SK-N-SH (cell line): ENCODE data around the gene IQCK. TPM values are rescaled to one million over a fixed set of nuclear protein-coding genes. Genes with fewer than 3 reads are reported as not detected.

Source experiments
- CTCF ChIA-PET: fragments of 300-600, 350-600 bp; formaldehyde crosslinking; extraction: SDS; loops from one replicate; lab custom pipeline; 2021; lab: Yijun Ruan, JAX
- POLR2A ChIA-PET: fragments of 350-600 bp; sonication (Branson Sonifier 250); formaldehyde crosslinking; extraction: SDS; loops from one replicate; lab custom pipeline; 2020; ENCODE audit warnings: antibody characterized with exemption, inconsistent platforms; lab: Yijun Ruan, JAX
- DNase-seq: peaks from one replicate; pipeline ENCODE4 v3.0.0; 2012
- H2AFZ ChIP-seq: fragments of 200-600 bp; sonication (generic); 2 replicates; pipeline ENCODE4 v1.8.1; 2016; ENCODE audit warnings: antibody characterized with exemption, mild to moderate bottlenecking, low read depth
- H3F3A ChIP-seq: fragments of 200-600 bp; sonication (generic); replicated peaks from 2 replicates; pipeline ENCODE3; 2016; ENCODE audit warnings: antibody characterized with exemption, mild to moderate bottlenecking; ENCODE audit not compliant: insufficient read depth
- H3K27ac ChIP-seq, 2 experiments: fragments of 200-500 bp in 1 of 2; fragments of 200-600 bp in 1 of 2; sonication (Bioruptor generic) in 1 of 2; sonication (generic), shearing (Covaris generic) in 1 of 2; 2 replicates each; pipeline versions ENCODE4 v1.5.1 to v1.6.1; 2014 to 2016; ENCODE audit warnings: low read depth in 2 of 2, inconsistent platforms in 1 of 2, low read length in 1 of 2, mild to moderate bottlenecking in 1 of 2, mixed read lengths in 1 of 2
- H3K27me3 ChIP-seq: fragments of 200-600 bp; sonication (generic), shearing (Covaris generic); 2 replicates; pipeline ENCODE4 v1.6.1; 2016; ENCODE audit warnings: mixed run types; ENCODE audit not compliant: insufficient read depth
- H3K36me3 ChIP-seq, 2 experiments: fragments of 200-500 bp in 1 of 2; fragments of 200-600 bp in 1 of 2; sonication (Bioruptor generic) in 1 of 2; sonication (generic) in 1 of 2; replicated peaks in 1 of 2; 2 replicates each; pipeline versions ENCODE3 to v1.5.1; 2014 to 2016; ENCODE audit warnings: low read length in 1 of 2, mild to moderate bottlenecking in 1 of 2; ENCODE audit not compliant: insufficient read depth in 2 of 2, control insufficient read depth in 1 of 2
- H3K4me1 ChIP-seq, 2 experiments: fragments of 200-500 bp in 1 of 2; fragments of 200-600 bp in 1 of 2; sonication (Bioruptor generic) in 1 of 2; sonication (generic), shearing (Covaris generic) in 1 of 2; 2 replicates each; pipeline versions ENCODE4 v1.5.1 to v1.6.1; 2014 to 2016; ENCODE audit warnings: low read depth in 1 of 2, low read length in 1 of 2, mixed run types in 1 of 2; ENCODE audit not compliant: insufficient read depth in 2 of 2, control insufficient read depth in 1 of 2
- H3K4me2 ChIP-seq: fragments of 200-600 bp; sonication (generic), shearing (Covaris generic); 2 replicates; pipeline ENCODE4 v1.6.1; 2017; ENCODE audit warnings: mixed run types
- H3K4me3 ChIP-seq, 2 experiments: fragments of 200-500 bp in 1 of 2; fragments of 200-600 bp in 1 of 2; sonication (Bioruptor generic) in 1 of 2; sonication (generic), shearing (Covaris generic) in 1 of 2; 2 replicates each; pipeline versions ENCODE4 v1.5.1 to v1.8.1; 2014 to 2016; ENCODE audit warnings: low read depth in 2 of 2, inconsistent platforms in 1 of 2, low read length in 1 of 2, mild to moderate bottlenecking in 1 of 2, mixed read lengths in 1 of 2, moderate library complexity in 1 of 2
- H3K79me2 ChIP-seq: fragments of 200-600 bp; sonication (generic); 2 replicates; pipeline ENCODE4 v1.8.1; 2017; ENCODE audit warnings: mild to moderate bottlenecking; ENCODE audit not compliant: insufficient read depth
- H3K9ac ChIP-seq: fragments of 200-600 bp; sonication (generic); 2 replicates; pipeline ENCODE4 v1.6.1; 2017; ENCODE audit warnings: mixed run types
- H3K9me2 ChIP-seq: fragments of 200-600 bp; sonication (generic); 2 replicates; pipeline ENCODE4 v1.6.1; 2017; ENCODE audit warnings: mixed run types
- H3K9me3 ChIP-seq: fragments of 200-600 bp; sonication (generic); 2 replicates; pipeline ENCODE4 v1.6.1; 2017; ENCODE audit warnings: mixed run types, mild to moderate bottlenecking, moderate library complexity
- H4K20me1 ChIP-seq: fragments of 200-600 bp; sonication (generic); 2 replicates; pipeline ENCODE4 v1.6.1; 2017; ENCODE audit warnings: mild to moderate bottlenecking, mixed run types; ENCODE audit not compliant: insufficient read depth
- CHD2 ChIP-seq: fragments of 150-350 bp; IDR thresholded peaks from 2 replicates; pipeline ENCODE4 v1.6.1; 2018; ENCODE audit warnings: low read length; ENCODE audit not compliant: partially characterized antibody
- ELF1 ChIP-seq: IDR thresholded peaks from 2 replicates; pipeline ENCODE4 v1.4.0; 2012
- EP300 ChIP-seq, 2 experiments: IDR thresholded peaks; 2 replicates each; pipeline versions ENCODE4 v1.4.0 to v1.6.1; 2012; ENCODE audit warnings: borderline replicate concordance in 1 of 2, low read depth in 1 of 2, low read length in 1 of 2
- FOSL2 ChIP-seq: IDR thresholded peaks from 2 replicates; pipeline ENCODE4 v1.4.0; 2012; ENCODE audit warnings: low read depth, mild to moderate bottlenecking, moderate library complexity, borderline replicate concordance
- FOXM1 ChIP-seq: IDR thresholded peaks from 2 replicates; pipeline ENCODE4 v1.4.0; 2012; ENCODE audit warnings: low read depth, mild to moderate bottlenecking
- JUND ChIP-seq: IDR thresholded peaks from 2 replicates; pipeline ENCODE4 v1.4.0; 2012
- POLR2AphosphoS5 ChIP-seq: IDR thresholded peaks from 2 replicates; pipeline ENCODE4 v1.6.1; 2012; ENCODE audit warnings: low read depth, low read length
- RCOR1 ChIP-seq: fragments of 150-350 bp; IDR thresholded peaks from 2 replicates; pipeline ENCODE4 v1.6.1; 2017; ENCODE audit warnings: antibody characterized with exemption, low read length
- RFX5 ChIP-seq: IDR thresholded peaks from 2 replicates; pipeline ENCODE4 v1.6.1; 2012; ENCODE audit warnings: mild to moderate bottlenecking, improper control_type of control experiment, low read length
- SIN3A ChIP-seq: IDR thresholded peaks from 2 replicates; pipeline ENCODE4 v1.6.1; 2012; ENCODE audit warnings: low read depth, mild to moderate bottlenecking, low read length, moderate library complexity, borderline replicate concordance
- TEAD4 ChIP-seq: IDR thresholded peaks from 2 replicates; pipeline ENCODE4 v1.4.0; 2012; ENCODE audit warnings: mild to moderate bottlenecking, borderline replicate concordance; ENCODE audit not compliant: insufficient read depth
- USF1 ChIP-seq: IDR thresholded peaks from 2 replicates; pipeline ENCODE4 v1.4.0; 2012; ENCODE audit warnings: low read depth, borderline replicate concordance
- ZBTB33 ChIP-seq: IDR thresholded peaks from 2 replicates; pipeline ENCODE4 v1.4.0; 2012; ENCODE audit warnings: low read depth, borderline replicate concordance
- WGBS: methylation state at CpG from one replicate; pipeline ENCODE4 v1.1.6; 2017; ENCODE audit warnings: low lambda C conversion rate; 5-methylcytosine and 5-hydroxymethylcytosine counted together
- polyA plus RNA-seq, 3 experiments: library from polyadenylated mRNA; depleted of rRNA; stranded (reverse); fragments of >200 nt; gene quantifications; 2 replicates each; pipeline ENCODE4 v1.2.3, GENCODE V29; 2012

IQCK gene
- polyA plus RNA-seq, 1 of the 3 experiments (the other 2 are of a cell fraction), result 7.3 TPM

- CTCF ChIA-PET, result no interaction called here
- no peaks in the 10 kb centered on the region for H4K20me1 ChIP-seq
Observed at GRCh38 chr16:19771040-19771439, 53.0 kb downstream of the IQCK start.

GRCh38 chr16:19771796-19772195 is 53.7 kb downstream of the IQCK start:
- H3K4me3 ChIP-seq, result no peak overlapping the region
- H3K36me3 ChIP-seq, result no peaks in the 10 kb centered on the region
- CTCF ChIA-PET, result no interaction called here
- no peaks in the 10 kb centered on the region for H3K9me3 ChIP-seq
- H2AFZ ChIP-seq, result no peak overlapping the region
- H3F3A ChIP-seq, result no peaks in the 10 kb centered on the region
- H3K27ac ChIP-seq, result no peak overlapping the region
- H3K79me2 ChIP-seq, result no peaks in the 10 kb centered on the region
- no peak overlapping the region for H3K4me2 ChIP-seq
- 80% methylated on average over 4 of the region's 4 CpGs for WGBS
- no peaks in the 10 kb centered on the region for H3K27me3 ChIP-seq
- no peaks in the 10 kb centered on the region for H3K4me1 ChIP-seq
- POLR2A ChIA-PET, result no interaction called here
- DNase-seq, result no peak
- TF ChIP-seq FOSL2, result no peak
- no peak for TF ChIP-seq POLR2AphosphoS5
- no peak for TF ChIP-seq EP300 (IDR thresholded peaks at IDR 0.05; ENCODE audit: borderline replicate concordance in 1 of 2, low read depth in 1 of 2, low read length in 1 of 2)
- TF ChIP-seq ZBTB33, result no peak
- no peak for TF ChIP-seq CHD2
- TF ChIP-seq RCOR1, result no peak
- TF ChIP-seq JUND, result no peak
- TF ChIP-seq RFX5, result no peak
- no peak for TF ChIP-seq ELF1
- TF ChIP-seq, all 33 proteins: peak for 0
- H4K20me1 ChIP-seq, result no peaks in the 10 kb centered on the region
- H3K9me2 ChIP-seq, result no peaks in the 10 kb centered on the region
- H3K9ac ChIP-seq, result no peak overlapping the region

More at GRCh38 chr16:19771040-19771439, 53.0 kb downstream of the IQCK start:
- Histone ChIP-seq H2AFZ (no peak overlapping the region), H3K27ac (no peak overlapping the region), H3K27me3 (no peaks in the 10 kb centered on the region), H3K9me3 (no peaks in the 10 kb centered on the region), H3K4me3 (no peak overlapping the region), H3K79me2 (no peaks in the 10 kb centered on the region), H3K4me2 (no peak overlapping the region), H3K9me2 (no peaks in the 10 kb centered on the region), H3F3A (no peaks in the 10 kb centered on the region), H3K4me1 (no peaks in the 10 kb centered on the region), H3K9ac (no peak overlapping the region), H3K36me3 (no peaks in the 10 kb centered on the region)
- POLR2A ChIA-PET, result no interaction called here
- no peak for TF ChIP-seq TEAD4
- no peak for TF ChIP-seq SIN3A
- TF ChIP-seq FOXM1, result no peak
- no peak for TF ChIP-seq USF1
- 88% methylated on average over 3 of the region's 3 CpGs for WGBS
- no peak for DNase-seq
